GM21367 (cell line): ENCODE data around the gene HLA-C.
"Not testable (repeated sequence)": the region's sequence is repeated elsewhere in the genome, so short reads cannot be mapped to it uniquely, and the experiment has no call there.

Experiments used
- ATAC-seq: cut with Tn5 transposase; IDR thresholded peaks from one replicate; pipeline ENCODE4 v1.9.1; 2021; ENCODE audit not compliant: unreplicated experiment

Gene HLA-C

DNA sequence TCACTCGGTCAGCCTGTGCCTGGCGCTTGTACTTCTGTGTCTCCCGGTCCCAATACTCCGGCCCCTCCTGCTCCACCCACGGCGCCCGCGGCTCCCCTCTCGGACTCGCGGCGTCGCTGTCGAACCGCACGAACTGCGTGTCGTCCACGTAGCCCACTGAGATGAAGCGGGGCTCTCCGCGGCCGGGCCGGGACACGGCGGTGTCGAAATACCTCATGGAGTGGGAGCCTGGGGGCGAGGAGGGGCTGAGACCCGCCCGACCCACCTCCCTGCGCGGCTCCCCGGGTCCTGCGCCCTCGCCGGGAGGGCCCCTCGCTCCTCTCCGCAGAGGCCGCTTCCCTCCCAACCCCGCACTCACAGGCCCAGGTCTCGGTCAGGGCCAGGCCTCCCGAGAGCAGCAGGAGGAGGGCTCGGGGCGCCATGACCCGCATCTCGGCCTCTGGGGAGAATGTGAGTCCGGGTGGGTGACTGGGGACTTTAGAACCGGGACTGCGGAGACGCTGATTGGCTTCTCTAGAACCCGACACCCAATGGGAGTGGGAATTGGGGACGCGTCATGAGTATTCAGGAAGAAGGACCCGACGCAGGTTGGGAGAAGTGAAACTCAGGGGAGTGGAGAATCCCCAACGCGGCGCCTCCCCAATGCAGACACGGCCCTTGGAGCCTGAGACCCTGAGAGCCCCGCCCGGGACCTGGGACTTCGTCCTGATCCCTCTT is at the start of gene HLA-C:
Gene HLA-C (minus strand): TSS at position 452 of the 717 bp plus-strand sequence. CDS start 21 bp downstream, at position 431.
- peak; percentile 75 for ATAC-seq

DNA sequence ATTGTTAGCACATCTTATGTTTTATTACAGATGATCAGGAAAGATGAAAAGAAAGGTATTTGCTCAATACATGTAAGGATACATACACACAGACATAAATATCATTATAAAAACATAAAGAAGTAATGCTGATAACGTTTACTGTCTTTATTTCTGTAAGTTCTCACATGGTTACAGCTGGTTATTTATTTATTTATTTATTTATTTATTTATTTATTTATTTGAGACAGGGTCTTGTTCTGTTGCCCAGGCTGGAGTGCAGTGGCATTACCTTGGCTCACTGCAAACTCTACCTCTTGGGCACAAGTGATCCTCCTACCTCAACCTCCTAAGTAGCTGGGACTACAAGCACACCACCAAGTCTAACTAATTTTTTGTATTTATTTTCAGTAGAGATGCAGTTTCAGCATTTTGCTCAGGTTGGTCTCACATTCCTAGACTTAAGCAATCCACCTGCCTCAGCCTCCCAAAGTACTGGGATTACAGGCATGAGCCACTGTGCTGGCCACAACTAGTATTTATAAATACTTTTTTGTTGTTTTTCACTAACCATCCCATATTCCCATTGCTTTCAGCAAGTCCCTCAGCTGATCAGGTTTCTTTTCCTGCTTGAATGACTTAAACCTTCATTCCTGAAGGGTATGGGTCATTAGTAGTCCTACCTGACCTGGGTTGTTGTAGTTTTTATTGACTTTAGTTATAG is 49.3 kb upstream of the HLA-C start:
- no peak for ATAC-seq

DNA sequence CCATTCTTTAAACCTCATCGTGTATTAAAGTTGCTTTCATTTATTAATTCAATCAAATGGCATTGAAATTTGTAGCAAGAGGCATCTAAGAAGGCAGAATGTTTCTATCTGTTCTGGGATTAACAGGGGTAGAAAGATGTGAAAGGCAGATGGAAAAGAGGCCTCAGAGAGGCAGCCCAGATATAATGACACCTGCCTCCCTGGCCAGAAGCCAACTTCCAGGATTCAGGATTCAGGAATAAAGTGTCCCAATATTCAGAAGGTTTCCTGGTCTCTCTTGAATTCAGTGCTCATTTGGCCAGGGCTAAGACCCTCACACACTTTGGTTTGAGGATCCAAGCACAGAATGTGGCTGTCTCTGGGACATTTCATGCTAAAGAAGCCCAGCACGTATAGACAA is 45.1 kb upstream of the HLA-C start:
- no peak for ATAC-seq

DNA sequence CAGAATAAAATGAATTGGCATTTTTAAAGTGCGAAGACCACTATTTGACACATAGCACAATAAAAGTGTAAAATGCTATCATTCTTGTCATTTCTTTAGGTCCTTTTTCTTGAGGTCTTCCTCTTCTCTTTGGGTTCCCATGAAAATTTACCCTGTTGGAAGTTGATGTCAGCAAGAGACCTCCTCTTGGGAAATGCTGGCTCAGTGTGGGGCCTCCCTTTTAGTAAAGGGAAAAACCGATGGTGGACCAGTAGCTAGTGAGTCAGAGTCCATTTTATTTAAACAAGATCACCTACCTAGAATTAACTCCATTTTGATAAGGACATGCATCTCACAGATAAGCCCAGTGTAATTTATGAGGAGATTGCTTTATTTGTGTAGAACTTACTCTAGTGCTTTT is 37.7 kb upstream of the HLA-C start:
- no peak for ATAC-seq

DNA sequence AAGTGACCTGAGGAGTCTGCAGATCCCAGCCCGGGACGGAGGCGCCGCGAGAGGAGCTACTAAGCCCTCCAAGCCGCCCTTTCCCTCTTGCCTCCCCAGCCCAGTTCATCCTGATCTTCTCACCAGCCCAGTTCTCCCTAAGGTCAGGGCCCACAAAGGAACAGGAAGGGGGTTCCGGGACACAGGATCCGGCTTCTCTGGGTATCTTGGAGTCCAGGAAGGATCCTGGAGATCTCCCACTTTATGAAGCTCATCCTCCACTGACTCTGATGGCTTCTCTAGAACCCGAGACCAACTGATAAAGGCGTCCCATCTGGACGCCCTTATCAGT is 36.9 kb upstream of the HLA-C start:
- no peak for ATAC-seq

DNA sequence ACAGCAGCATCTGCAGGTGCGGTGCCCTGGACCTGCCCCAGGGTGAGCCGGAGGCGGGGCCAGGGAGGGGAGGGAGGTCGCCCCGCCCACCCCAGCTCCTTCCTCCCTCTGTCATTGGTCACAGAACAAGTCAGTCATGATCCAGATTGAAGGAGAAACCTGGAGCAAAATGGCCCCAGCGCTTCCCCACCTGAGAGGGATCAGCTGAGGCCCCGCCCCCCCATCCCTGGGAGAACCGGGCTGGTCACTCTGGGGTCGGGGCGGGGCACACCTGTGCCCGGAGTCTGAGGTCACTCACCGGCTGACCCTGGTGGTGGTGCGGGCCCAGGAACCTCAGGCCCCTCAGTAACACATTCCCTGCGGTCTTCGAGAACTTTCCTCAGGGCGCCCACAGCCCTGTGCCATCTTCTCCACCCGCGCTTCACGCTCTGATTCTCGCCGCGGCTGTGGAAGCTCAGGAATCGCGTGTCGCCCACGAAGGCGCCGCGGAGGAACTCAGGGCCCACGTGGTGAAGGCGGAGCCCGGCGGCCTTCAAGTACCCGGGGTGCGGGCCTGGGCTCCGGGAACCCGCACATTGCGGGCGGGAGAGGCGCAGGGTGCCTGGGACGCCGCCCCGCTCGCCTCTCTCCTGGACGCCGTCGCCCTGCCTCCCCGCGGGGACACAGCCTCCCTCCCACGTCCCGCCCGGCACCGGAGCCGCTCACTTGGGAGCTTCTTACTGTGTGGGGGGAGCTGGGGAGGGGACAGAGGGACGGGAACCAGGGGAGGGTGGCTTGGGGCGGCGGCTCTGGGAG is 36.4 kb upstream of the HLA-C start:
- no peak for ATAC-seq

DNA sequence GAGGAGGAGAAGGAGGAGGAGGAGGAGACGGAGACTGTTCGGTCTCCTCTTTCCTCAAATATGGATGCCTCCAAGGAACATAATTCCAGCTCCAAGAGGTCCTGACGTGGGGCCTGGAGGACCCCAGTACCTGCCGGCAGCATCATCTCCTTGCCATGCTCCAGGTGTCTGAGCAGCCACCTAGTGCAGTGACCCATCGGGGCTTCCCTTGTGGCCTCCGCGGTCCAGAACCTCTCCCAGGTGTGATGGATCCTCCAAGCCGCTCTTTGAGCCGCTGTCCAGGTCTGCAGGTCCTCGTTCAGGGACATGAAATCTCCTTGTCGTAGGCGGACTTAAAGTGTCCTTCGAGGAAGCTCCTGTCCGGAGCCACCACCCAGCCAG is 35.8 kb upstream of the HLA-C start:
- ATAC-seq, result no peak

DNA sequence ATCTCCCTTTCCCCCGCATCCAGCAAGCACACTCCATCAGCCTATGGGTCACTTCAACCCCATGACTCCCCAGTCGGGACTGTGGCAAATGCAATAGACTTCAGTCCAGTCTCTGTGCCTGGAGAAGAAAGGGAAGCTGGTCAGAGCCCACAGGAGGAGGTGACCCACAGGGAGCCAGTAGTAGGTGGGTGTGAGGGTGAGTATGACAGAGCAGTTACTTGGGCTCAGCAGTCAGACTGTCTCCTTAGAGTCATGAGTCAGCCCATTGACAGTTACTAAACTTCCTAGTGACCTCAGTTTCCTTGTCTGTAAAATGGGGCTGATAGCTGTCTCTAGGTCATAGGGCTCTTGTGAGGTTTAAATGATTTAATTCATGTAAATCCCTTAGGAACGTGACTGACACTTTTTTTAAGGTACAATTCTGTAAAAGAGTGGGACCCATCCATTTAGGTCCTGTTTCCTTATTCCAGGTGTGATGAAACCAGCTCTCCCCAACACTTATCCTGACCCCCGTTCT is 33.9 kb upstream of the HLA-C start:
- ATAC-seq, result no peak

DNA sequence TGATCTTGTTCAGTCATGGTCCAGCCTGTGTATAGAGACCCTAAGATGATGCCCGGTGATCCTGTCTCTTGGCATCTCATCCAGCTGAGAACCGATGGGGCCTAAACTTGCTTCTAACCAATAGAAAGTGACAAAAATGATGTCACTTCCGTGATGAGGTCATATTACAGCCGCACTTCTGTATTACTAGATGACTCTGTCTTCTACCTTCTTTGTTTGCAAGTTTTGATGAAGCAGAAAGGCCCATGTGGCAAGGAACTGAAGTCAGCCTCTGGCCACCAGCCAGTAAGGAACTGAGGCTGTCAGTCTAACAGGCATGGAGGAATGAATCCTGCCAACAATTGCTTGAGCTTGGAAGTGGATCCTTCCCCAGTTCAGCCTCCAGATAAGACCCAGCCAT is 32.8 kb upstream of the HLA-C start:
- no peak for ATAC-seq

DNA sequence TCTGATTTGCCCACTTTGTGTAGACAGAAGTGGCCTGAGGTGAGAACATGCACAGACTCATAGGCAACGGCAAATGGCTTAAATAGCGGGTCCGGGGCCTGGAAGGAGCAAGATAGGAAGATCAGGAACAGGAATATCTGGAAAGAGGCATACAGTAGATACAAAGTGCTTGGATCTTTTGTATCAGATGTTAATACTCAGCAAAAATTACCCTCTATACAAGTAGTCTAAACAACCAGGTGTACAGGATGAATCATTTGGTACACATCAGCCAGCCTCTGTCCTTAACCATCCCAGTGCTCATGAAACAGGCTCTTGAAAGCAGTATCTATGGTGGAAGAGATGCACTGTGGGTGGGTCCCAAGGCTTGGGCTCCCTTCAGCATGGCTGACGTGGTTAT is 28.9 kb upstream of the HLA-C start:
- ATAC-seq, result no peak

DNA sequence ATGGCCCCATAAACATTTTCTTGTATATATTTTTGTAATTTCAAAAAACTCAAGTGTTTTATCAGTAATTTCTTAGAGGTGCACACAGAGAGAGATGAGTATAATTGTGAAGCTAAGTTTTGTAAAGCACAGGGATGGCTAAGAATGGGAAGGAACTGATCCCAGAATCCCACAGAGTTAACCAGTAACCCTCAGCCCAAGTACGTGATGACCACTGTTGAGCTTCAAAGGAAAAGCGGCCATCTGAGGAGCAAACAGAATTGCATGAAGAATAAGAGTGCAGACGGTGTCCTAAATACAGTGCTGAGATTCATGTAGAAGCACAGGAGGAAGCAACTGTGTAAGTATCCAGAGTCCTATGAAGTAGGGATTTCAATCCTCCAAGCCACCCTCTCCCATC is 28.1 kb upstream of the HLA-C start:
- no peak for ATAC-seq

DNA sequence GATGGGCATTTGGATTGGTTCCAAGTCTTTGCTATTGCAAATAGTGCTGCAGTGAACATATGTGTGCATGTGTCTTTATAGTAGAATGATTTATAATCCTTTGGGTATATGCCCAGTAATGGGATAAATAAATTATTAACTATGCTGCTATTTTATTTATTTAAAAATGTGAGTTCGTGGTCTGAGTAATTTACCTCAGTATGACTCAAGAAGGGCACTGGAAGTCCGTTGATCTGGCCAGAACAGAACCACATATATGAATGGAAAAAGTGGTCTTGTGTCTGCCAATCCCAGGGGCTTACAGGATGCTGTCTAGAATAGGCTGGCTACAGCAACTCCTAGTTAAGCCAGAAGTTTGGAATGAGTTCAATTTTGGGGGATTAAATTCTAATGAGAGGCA is 27.6 kb upstream of the HLA-C start:
- no peak for ATAC-seq

DNA sequence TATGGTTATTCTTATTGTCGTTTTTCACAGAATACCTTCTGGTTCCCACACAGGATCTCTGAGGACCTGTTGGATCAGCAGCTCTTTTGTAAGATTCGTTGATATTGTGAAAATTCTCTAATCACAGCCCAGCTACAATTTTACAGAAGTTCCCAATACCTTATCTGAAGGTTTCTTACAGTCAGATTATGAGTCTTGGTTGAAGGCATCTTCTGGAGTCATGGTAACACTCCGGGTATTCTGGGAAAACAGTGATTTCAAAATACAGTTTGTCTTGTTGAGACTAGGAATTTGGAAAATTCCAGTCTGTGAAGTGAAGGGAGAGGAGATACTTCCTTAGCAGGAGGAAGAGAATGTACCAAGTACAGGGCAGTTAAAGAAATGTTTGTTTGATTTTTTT is 22.2 kb upstream of the HLA-C start:
- no peak for ATAC-seq

DNA sequence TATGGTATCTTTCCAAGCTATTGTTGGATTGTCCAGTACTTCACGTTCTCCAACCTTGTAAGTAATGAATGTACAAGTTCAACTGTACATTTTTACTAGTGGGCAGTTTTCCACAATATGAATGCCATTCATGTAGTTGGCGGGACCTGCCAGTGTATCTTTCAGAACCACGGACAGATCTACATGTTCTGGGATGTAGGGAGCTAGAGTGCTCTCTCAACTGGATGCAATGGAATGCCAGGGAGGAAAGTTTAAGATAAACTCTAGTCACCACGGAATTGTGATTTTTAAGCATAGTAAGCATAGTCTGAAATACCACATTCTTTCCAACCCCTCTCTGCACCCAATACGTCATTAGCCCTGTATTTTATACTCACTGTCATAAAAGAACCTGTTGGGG is 21.5 kb upstream of the HLA-C start:
- no peak for ATAC-seq

DNA sequence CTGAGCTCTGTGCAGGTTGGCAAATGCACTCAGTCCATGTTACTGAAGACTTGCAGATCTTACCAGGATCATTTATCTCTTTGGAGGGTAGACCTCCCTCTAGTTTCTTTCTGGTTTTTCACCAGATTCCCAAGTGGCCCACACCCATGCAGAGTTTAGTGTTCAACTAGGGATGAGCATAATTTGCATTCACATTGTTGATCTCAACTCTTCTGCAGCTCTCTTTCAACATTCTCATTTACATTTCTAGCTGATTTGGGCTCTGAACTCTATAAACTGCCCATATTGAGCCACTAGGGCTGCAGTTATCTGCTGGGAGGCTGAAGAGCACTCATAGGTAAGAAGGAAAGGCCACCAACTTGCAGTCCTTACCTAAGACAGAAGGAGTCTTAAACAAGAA is 17.9 kb upstream of the HLA-C start:
- no peak for ATAC-seq

DNA sequence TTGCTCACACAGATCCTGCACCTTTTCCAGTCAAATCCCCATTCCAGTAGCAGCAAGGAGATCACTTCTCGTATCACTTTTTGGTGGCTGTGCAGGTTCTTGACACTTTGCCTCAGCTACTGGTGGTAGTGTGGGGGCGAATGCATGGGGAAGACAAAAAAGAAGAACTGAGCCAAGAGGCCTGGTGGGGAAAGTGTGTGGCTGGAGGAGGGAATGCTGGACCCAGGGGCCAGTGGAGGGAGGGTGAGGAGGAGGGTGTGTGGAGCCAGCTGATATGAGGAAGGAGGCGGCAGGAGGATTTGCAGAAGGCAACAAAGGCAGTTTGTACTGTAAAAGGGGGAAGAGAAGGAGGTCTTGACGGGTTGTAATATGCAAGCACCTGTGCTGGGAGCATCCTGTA is 15.7 kb upstream of the HLA-C start:
- no peak for ATAC-seq

DNA sequence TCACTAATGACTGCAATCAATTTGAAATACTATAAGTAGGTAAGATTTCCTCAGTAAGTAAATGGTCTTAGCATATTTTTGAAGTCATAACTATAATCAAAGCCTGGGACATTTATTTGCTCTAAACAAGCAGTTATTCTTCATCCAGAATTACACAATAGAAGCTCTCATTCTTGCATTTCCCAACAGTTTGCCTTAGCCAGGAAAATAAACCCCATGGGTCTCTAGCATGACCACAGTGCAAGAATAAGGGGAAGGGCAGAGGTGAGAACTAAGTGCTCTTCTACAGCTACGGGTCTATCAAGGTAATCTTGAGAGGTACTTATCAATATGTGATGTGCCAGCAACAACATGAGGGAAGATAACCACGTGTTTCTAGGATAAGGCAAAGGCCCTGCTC is 14.1 kb upstream of the HLA-C start:
- ATAC-seq, result no peak

DNA sequence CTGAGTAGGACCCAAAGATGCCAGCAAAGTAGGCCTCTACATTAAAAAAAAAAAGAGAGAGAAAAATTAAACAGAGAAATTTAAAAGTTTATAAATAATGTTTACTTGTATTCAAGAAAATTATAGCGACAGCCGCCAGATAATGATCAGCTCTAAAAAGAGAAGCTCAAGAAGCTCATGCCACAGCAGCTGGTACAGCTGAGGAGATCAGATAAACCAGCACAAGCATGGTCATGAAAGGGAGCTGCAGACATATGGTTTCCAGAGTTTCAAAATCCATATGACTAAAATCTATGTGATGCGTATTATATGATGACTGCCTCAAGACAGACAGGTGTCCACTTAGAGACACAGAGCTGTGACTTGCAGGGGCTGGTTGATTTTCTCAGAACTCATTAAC is 13.6 kb upstream of the HLA-C start:
- no peak for ATAC-seq

DNA sequence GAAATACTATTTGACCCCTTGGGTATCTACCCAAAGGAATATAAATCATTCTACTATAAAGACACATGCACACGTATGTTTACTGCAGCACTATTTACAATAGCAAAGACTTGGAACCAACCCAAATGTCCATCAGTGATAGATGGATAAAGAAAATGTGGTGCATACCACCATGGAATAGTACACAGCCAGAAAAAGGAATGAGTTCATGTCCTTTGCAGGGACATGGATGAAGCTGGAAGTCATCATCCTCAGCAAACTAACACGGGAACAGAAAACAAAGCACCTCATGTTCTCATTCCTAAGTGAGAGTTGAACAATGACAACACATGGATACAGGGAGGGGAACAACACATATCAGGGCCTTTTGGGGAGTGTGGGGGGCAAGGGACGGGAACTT is 7.8 kb upstream of the HLA-C start:
- ATAC-seq, result not testable (repeated sequence)

DNA sequence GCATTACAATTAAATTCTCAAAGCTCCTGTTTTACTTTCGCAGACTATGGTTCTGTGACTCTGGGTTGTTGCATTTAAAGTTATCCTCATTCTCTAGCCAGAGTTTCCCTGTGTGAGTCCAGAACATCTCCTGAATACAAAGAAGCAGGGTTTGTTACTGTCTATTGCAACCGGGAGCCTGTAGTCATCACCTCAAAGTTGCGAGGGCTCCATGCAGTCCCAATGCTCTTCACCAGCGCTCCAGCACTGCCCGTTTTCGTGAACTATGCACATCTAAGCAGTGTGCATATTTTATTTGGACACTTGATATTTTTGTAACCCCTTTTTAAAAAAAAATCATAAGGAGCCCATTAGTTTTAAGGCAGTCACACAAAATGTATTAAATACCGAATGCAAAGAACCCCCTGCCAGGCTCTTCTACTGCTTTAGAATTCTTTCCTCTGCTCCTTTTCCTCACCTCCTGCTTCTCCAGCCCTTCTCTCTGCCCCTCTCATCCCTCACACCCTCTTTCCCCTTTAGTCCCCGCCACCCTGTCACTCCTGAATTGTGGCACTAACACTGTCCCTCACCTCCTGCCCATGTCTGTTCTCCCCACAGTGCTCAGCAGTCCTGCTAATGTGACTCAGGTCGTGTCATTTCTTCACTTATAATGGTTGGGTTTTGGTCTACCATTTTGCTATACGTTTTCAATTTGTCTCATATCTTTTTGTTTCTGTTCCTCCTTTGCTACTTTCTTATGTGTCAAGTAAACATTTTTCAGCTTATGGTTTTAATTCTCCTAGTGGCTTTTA is 1.1 kb upstream of the HLA-C start:
- ATAC-seq, result no peak

DNA sequence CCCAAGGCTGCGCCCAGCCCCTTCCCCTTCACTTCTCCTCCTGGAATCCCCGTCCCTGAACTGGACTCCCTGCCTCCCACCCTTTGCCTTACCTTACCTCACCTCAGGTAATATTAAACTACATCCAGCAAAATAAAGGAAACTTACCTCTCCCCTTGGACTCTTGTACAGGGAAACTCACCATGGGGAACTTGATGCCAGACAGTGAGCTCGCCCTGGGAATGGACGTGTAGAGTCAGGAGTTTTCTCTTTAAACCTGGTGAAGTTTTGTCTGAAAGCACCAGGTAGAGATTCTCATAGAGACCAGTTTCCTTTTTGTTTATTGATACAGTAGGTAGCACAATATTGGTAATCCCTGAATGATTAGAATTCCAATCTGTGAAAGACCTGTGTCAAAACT is 544 bp upstream of the HLA-C start:
- ATAC-seq, result no peak
